IMR-90 (cell line): ENCODE results near the gene USP10. TPM values are rescaled to one million over a fixed set of nuclear protein-coding genes. Genes with fewer than 3 reads are reported as not detected.

Experiments
- ATAC-seq: fragments of 200-7000 bp; cut with Tn5 transposase; 2 replicates; pipeline ENCODE4 v1.9.1; 2020; ENCODE audit warnings: low read depth, mild to moderate bottlenecking, moderate library complexity
- BruUV-seq: library from RNA; stranded (reverse); fragments of 400-500 nt; replicated peaks from 2 replicates; lab custom pipeline; 2021; lab: Mats Ljungman, UMichigan
- CTCF ChIA-PET: fragments of 300-600 bp; formaldehyde crosslinking; extraction: SDS; loops from one replicate; lab custom pipeline; 2021; ENCODE audit warnings: antibody characterized with exemption; lab: Yijun Ruan, JAX
- POLR2A ChIA-PET: fragments of 300-600 bp; sonication (Branson Sonifier 250); formaldehyde crosslinking; loops from one replicate; lab custom pipeline; 2022; ENCODE audit warnings: antibody characterized with exemption; ENCODE audit not compliant: unreplicated experiment; lab: Charles Lee
- DNase-seq: peaks from one replicate; pipeline ENCODE4 v3.0.0; 2013
- H2AFZ ChIP-seq: replicated peaks from 2 replicates; pipeline ENCODE3; 2013; ENCODE audit warnings: low read length, mild to moderate bottlenecking; ENCODE audit not compliant: poor library complexity
- H2AK5ac ChIP-seq: 2 replicates; pipeline ENCODE4 v1.6.1; 2013; ENCODE audit warnings: low read depth, low read length, inconsistent platforms
- H2AK9ac ChIP-seq: replicated peaks from 2 replicates; pipeline ENCODE3; 2013; ENCODE audit warnings: mild to moderate bottlenecking, low read depth, low read length, moderate library complexity; ENCODE audit not compliant: poor library complexity
- H2BK120ac ChIP-seq: 2 replicates; pipeline ENCODE4 v1.6.1; 2013; ENCODE audit warnings: low read depth, low read length, inconsistent platforms
- H2BK15ac ChIP-seq: 3 replicates; pipeline ENCODE4 v1.6.1; 2013; ENCODE audit warnings: low read depth, low read length, inconsistent platforms
- H2BK20ac ChIP-seq: 2 replicates; pipeline ENCODE4 v1.6.1; 2013; ENCODE audit warnings: low read depth, mild to moderate bottlenecking, inconsistent platforms, low read length, moderate library complexity
- H2BK5ac ChIP-seq: 2 replicates; pipeline ENCODE4 v1.6.1; 2013; ENCODE audit warnings: mild to moderate bottlenecking, low read depth, low read length, inconsistent platforms; ENCODE audit not compliant: poor library complexity, severe bottlenecking
- H3K14ac ChIP-seq: replicated peaks from 2 replicates; pipeline ENCODE4 v1.6.1; 2013; ENCODE audit warnings: low read depth, low read length, inconsistent platforms
- H3K18ac ChIP-seq: 2 replicates; pipeline ENCODE4 v1.6.1; 2013; ENCODE audit warnings: low read depth, low read length, control low read depth
- H3K23ac ChIP-seq: 2 replicates; pipeline ENCODE4 v1.6.1; 2013; ENCODE audit warnings: low read depth, low read length, inconsistent platforms
- H3K27ac ChIP-seq: 2 replicates; pipeline ENCODE4 v1.5.1; 2013; ENCODE audit warnings: mild to moderate bottlenecking, control low read depth, low read length; ENCODE audit not compliant: insufficient read depth
- H3K27me3 ChIP-seq: 2 replicates; pipeline ENCODE4 v1.6.1; 2013; ENCODE audit warnings: low read length; ENCODE audit not compliant: control insufficient read depth, insufficient read depth
- H3K36me3 ChIP-seq: 2 replicates; pipeline ENCODE4 v1.6.1; 2013; ENCODE audit warnings: low read length, mixed read lengths; ENCODE audit not compliant: control insufficient read depth, insufficient read depth
- H3K4ac ChIP-seq: 2 replicates; pipeline ENCODE4 v1.6.1; 2013; ENCODE audit warnings: low read depth, low read length, inconsistent platforms
- H3K4me1 ChIP-seq: 2 replicates; pipeline ENCODE4 v1.6.1; 2013; ENCODE audit warnings: low read length, mixed read lengths; ENCODE audit not compliant: control insufficient read depth, insufficient read depth
- H3K4me2 ChIP-seq: 2 replicates; pipeline ENCODE4 v1.6.1; 2013; ENCODE audit warnings: low read depth, mild to moderate bottlenecking, control low read depth, low read length, moderate library complexity
- H3K4me3 ChIP-seq: 2 replicates; pipeline ENCODE4 v1.5.1; 2013; ENCODE audit warnings: low read depth, mild to moderate bottlenecking, control low read depth, low read length, moderate library complexity; ENCODE audit not compliant: insufficient read depth
- H3K56ac ChIP-seq: 2 replicates; pipeline ENCODE4 v1.6.1; 2013; ENCODE audit warnings: low read length, inconsistent platforms; ENCODE audit not compliant: insufficient read depth; ENCODE audit errors: extremely low read depth
- H3K79me1 ChIP-seq, 2 experiments: 2 replicates each; pipeline ENCODE4 v1.6.1; 2013; ENCODE audit warnings: low read length in 2 of 2, inconsistent platforms in 1 of 2, low read depth in 1 of 2
- H3K9ac ChIP-seq: 2 replicates; pipeline ENCODE4 v1.6.1; 2013; ENCODE audit warnings: low read depth, low read length, control low read depth
- H3K9me1 ChIP-seq: 2 replicates; pipeline ENCODE4 v1.6.1; 2013; ENCODE audit warnings: low read length, inconsistent platforms; ENCODE audit not compliant: insufficient read depth
- H3K9me3 ChIP-seq: 2 replicates; pipeline ENCODE4 v1.6.1; 2013; ENCODE audit warnings: low read length; ENCODE audit not compliant: control insufficient read depth, insufficient read depth
- H4K20me1 ChIP-seq: 2 replicates; pipeline ENCODE4 v1.6.1; 2013; ENCODE audit warnings: low read length, inconsistent platforms; ENCODE audit not compliant: insufficient read depth
- H4K5ac ChIP-seq: 2 replicates; pipeline ENCODE4 v1.6.1; 2013; ENCODE audit warnings: mild to moderate bottlenecking, low read depth, low read length, control low read depth
- H4K8ac ChIP-seq, 2 experiments: 2 replicates each; pipeline ENCODE4 v1.6.1; 2013; ENCODE audit warnings: low read depth in 2 of 2, low read length in 2 of 2, control low read depth in 1 of 2, inconsistent platforms in 1 of 2
- H4K91ac ChIP-seq: 2 replicates; pipeline ENCODE4 v1.6.1; 2013; ENCODE audit warnings: low read depth, low read length, inconsistent platforms; ENCODE audit not compliant: insufficient read depth
- BHLHE40 ChIP-seq: fragments of 150-350 bp; IDR thresholded peaks from 2 replicates; pipeline ENCODE4 v1.6.1; 2016; ENCODE audit warnings: mild to moderate bottlenecking, low read depth, low read length
- CEBPB ChIP-seq: IDR thresholded peaks from 2 replicates; pipeline ENCODE4 v1.6.1; 2012; ENCODE audit warnings: low read depth, low read length, improper control_type of control experiment
- CHD1 ChIP-seq: IDR thresholded peaks from 2 replicates; pipeline ENCODE4 v1.6.1; 2012; ENCODE audit warnings: low read depth, low read length, improper control_type of control experiment
- CTCF ChIP-seq: conservative IDR thresholded peaks from 2 replicates; pipeline ENCODE4 v1.5.1; 2012; ENCODE audit warnings: mild to moderate bottlenecking, low read depth, low read length, improper control_type of control experiment
- ELK1 ChIP-seq: fragments of 150-350 bp; IDR thresholded peaks from 2 replicates; pipeline ENCODE4 v1.6.1; 2016; ENCODE audit warnings: low read depth, mild to moderate bottlenecking, low read length, moderate library complexity, borderline replicate concordance
- FOS ChIP-seq: fragments of 150-350 bp; IDR thresholded peaks from 2 replicates; pipeline ENCODE4 v1.6.1; 2016; ENCODE audit warnings: low read depth, low read length
- MAFK ChIP-seq: IDR thresholded peaks from 2 replicates; pipeline ENCODE4 v1.6.1; 2012; ENCODE audit warnings: low read depth, low read length, improper control_type of control experiment
- MXI1 ChIP-seq: IDR thresholded peaks from 2 replicates; pipeline ENCODE4 v1.6.1; 2012; ENCODE audit warnings: low read depth, mild to moderate bottlenecking, low read length, moderate library complexity, borderline replicate concordance
- NFE2L2 ChIP-seq: fragments of 150-350 bp; IDR thresholded peaks from 2 replicates; pipeline ENCODE4 v1.6.1; 2016; ENCODE audit warnings: low read depth, mild to moderate bottlenecking, low read length
- POLR2A ChIP-seq: IDR thresholded peaks from 2 replicates; pipeline ENCODE4 v1.6.1; 2012; ENCODE audit warnings: mild to moderate bottlenecking, low read depth, low read length
- RAD21 ChIP-seq: IDR thresholded peaks from 2 replicates; pipeline ENCODE4 v1.6.1; 2012; ENCODE audit warnings: low read length, improper control_type of control experiment
- RCOR1 ChIP-seq: IDR thresholded peaks from 2 replicates; pipeline ENCODE4 v1.6.1; 2012; ENCODE audit warnings: mild to moderate bottlenecking, low read length, improper control_type of control experiment; ENCODE audit not compliant: insufficient replicate concordance
- RFX5 ChIP-seq: IDR thresholded peaks from 2 replicates; pipeline ENCODE4 v1.8.0; 2012; ENCODE audit warnings: low read depth, mild to moderate bottlenecking, low read length, moderate library complexity
- SMC3 ChIP-seq: fragments of 150-350 bp; IDR thresholded peaks from 2 replicates; pipeline ENCODE4 v1.6.1; 2016; ENCODE audit warnings: low read depth, mild to moderate bottlenecking, antibody characterized with exemption, low read length, moderate library complexity
- USF2 ChIP-seq: fragments of 150-350 bp; IDR thresholded peaks from 2 replicates; pipeline ENCODE4 v1.6.1; 2017; ENCODE audit warnings: mild to moderate bottlenecking, antibody characterized with exemption, low read length, low read depth
- WGBS, 2 experiments: methylation state at CpG; one replicate each; pipeline versions ENCODE4 v1.1.5 to v1.1.7; 2013; ENCODE audit warnings: missing lambda C conversion rate in 2 of 2; ENCODE audit not compliant: insufficient read length in 1 of 2; ENCODE audit errors: extremely low coverage in 2 of 2; 5-methylcytosine and 5-hydroxymethylcytosine counted together
- dilution Hi-C: fragments of 300-500 bp; cut with HindIII; formaldehyde crosslinking; loops from one replicate; pipeline ENCODE4 v1.14.3; 2018; ENCODE audit warnings: low sequenced_read_pairs; ENCODE audit not compliant: unreplicated experiment
- in situ Hi-C: fragments of 300-500 bp; cut with MboI; formaldehyde crosslinking; loops from 3 replicates; pipeline ENCODE4 v1.14.3; 2019; ENCODE audit warnings: low sequenced_read_pairs, inconsistent platforms, mixed read lengths
- intact Hi-C: fragments of 100-400 bp; cut with micrococcal nuclease; formaldehyde crosslinking; loops from 2 replicates; pipeline ENCODE4 v1.10.0; 2022
- polyA plus RNA-seq, 3 experiments: library from polyadenylated mRNA; depleted of rRNA; stranded (reverse); fragments of >200 nt; gene quantifications; 2 replicates each; pipeline ENCODE4 v1.2.3, GENCODE V29; 2012; ENCODE audit warnings: low replicate concordance in 1 of 3
- total RNA-seq: library from RNA; depleted of rRNA; stranded (reverse); fragments of >200 nt; gene quantifications from 2 replicates; pipeline ENCODE4 v1.2.3, GENCODE V29; 2012

The USP10 gene
- total and polyA plus RNA-seq, 2 of the 4 experiments (the other 2 are of a cell fraction), result 54.3 to 79.0 TPM

GRCh38 chr16:84735849-84736586 lies 36.2 kb downstream of the USP10 start:
- Histone ChIP-seq H3K9me1 (peaks cover 14% of the 10 kb centered on the region), H4K8ac (no peak overlapping the region), H2AK5ac (no peak overlapping the region), H2BK5ac (no peak overlapping the region), H3K27me3 (no peaks in the 10 kb centered on the region), H2BK20ac (no peak overlapping the region), H3K4me1 (peaks cover 22% of the 10 kb centered on the region), H3K36me3 (no peaks in the 10 kb centered on the region; the same call in 1 of the 2 replicates), H2BK15ac (no peak overlapping the region), H4K91ac (peak overlapping the region; percentile 5; the same call in 1 of the 2 replicates), H3K18ac (no peak overlapping the region), H3K14ac (no peak overlapping the region), H3K56ac (no peak overlapping the region), H4K20me1 (peaks cover 34% of the 10 kb centered on the region), H3K27ac (no peak overlapping the region), H3K79me1 (peaks cover 26 to 69% of the 10 kb centered on the region in 2 experiments), H2BK120ac (no peak overlapping the region), H2AFZ (no peak overlapping the region), H3K23ac (no peak overlapping the region), H3K4me2 (no peak overlapping the region), H3K9ac (no peak overlapping the region), H2AK9ac (no peak overlapping the region), H4K5ac (no peak overlapping the region), H3K9me3 (no peaks in the 10 kb centered on the region), H3K4ac (no peak overlapping the region), H3K4me3 (no peak overlapping the region)
- in situ Hi-C loops, result no loop called here
- ChIA-PET POLR2A (no interaction called here), CTCF (interaction anchor here (0.6 kb wide), 2 partner anchors 57 to 71 kb away, joined by 3 to 8 read pairs; no protein-coding TSS in a partner anchor)
- BruUV-seq, result no TSS peak
- ATAC-seq (no peak), DNase-seq (no peak)
- dilution Hi-C loops, result no loop called here
- intact Hi-C loops, result loop anchor here (5.0 kb wide), 1 partner anchor 236 kb away; no protein-coding TSS in a partner anchor
- 100% methylated on average over 5 of the region's 17 CpGs; no CpG with 5 or more reads in 1 of the 2 experiments for WGBS, 2 experiments
- TF ChIP-seq USF2 (no peak), RCOR1 (no peak), NFE2L2 (no peak), MXI1 (no peak), POLR2A (no peak), ELK1 (no peak), MAFK (no peak), RAD21 (no peak), CTCF (no peak), SMC3 (no peak), CEBPB (no peak), CHD1 (no peak), RFX5 (no peak), FOS (no peak), BHLHE40 (no peak)
